SKM-1 (cell line): ENCODE measurements around the gene C2CD4C.
"Not testable (repeated sequence)": the region's sequence is repeated elsewhere in the genome, so short reads cannot be mapped to it uniquely, and the experiment has no call there.

Source experiments
- DNase-seq: peaks from one replicate; lab custom pipeline; 2025; ENCODE audit not compliant: unreplicated experiment; lab: John Stamatoyannopoulos, UW

C2CD4C gene

GRCh38 chr19:438416-438958, 29.5 kb upstream of the C2CD4C start:
- no peak for DNase-seq

GRCh38 chr19:437041-437440, 28.1 kb upstream of the C2CD4C start:
- DNase-seq, result no peak

DNA sequence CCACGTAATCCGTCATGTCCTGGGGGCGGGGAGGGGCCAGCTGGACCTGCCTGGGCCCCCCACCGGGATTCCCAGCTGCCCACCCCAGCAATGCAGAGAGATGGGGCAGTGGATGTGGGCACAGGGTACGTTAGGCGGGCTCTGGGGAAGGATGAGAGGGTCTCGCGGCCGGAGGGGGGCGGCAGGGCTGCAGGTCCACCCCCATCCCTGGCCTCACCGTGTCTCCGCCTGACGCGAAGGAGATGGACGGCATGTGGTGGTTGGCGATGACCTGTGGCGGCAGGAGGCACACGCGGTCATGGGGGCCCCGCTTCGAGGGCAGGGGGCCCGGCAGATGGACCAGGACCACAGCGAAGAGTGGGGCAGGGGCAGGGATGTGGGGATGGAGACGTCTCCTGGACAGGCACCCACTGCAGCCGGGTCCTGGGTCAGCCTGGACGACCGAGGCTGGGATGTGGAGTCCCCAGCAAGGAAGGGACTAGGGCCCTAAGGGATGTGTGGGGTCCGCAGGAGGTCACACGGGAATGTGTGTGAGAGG, 27.5 kb upstream of the C2CD4C start:
- DNase-seq, result no peak

DNA sequence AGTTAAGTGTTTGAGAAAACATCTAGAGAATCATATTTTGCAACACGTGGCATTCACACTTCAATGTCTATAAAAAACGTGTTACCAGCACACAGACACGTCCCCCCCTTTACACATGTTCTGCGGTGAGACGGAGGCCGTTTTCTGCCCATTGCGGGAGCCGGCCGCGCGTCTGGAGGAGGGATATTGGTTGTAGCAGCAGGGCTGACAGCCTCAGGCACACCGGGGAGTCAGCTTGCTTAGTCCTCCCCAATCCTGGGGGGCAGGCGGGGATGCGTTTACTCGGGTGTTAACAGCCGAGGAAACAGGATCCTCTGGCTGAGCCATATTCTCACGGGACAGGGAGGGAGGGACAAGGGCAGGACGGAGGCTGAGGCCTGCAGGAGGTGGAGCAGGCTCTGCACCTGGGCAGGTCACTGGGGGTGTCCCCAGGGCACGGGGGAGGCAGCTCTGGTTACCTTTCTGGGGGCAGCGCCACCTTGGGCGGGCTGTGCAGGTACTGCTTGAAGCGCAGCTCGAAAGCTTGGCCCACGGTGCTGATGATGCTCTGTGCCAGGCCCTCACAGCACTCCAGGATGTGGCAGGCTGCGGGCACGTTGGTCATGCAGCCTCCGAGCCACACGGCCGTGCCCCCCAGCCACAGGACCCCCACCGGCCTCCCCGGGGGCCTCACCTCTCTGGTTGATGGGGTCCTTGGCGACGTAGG, 26.9 kb upstream of the C2CD4C start:
- DNase-seq, result no peak

DNA sequence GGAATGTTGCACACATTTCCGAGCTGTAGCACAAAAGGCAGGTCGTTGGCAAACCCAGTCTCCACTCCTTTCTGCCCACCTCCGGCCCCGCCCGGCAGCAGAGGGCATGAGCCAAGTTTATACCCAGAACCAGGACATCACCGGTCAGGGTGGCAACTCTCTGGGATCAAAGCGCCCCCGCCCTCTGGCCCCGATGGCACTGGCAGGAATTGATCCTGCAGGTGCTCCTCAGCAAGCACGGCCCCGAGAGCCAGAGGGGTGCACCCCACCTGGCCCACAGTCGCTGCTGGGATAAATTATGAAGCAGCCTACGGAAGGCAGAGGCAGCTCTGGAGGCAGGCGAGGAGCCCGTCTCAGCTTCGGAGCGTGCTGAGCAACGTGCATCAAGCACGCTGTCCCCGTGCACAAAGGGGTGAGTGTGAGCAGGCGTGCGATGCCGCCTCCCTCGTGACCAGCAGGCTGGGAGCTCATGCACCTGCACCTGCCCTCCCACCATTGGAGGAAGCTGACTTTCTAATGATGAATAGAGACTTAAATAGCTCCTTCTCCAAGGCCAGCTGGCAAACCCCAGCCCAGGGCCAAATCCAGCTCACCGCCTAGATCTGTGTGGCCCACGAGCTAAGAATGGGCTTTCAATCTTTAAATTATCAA, 26.2 kb upstream of the C2CD4C start:
- no peak for DNase-seq

GRCh38 chr19:434152-434960, 25.4 kb upstream of the C2CD4C start:
- DNase-seq, result no peak

GRCh38 chr19:430701-431100, 21.8 kb upstream of the C2CD4C start:
- no peak for DNase-seq

GRCh38 chr19:428149-428548, 19.2 kb upstream of the C2CD4C start:
- no peak for DNase-seq

DNA sequence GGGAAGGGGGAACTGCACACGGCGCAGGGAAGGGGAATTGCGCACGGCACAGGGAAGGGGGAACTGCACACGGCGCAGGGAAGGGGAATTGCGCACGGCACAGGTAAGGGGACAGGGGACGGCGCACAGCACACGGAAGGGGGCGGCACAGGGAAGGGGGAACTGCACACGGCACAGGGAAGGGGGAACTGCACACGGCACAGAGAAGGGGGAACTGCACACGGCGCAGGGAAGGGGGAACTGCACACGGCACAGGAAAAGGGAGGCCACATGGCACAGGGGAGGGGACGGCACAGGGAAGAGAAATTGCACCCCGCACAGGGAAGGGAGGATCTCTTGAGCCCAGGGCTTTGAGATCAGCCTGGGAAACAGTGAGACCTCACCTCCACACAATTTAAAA, 18.7 kb upstream of the C2CD4C start:
- DNase-seq, result not testable (repeated sequence)

GRCh38 chr19:426725-427445, 17.9 kb upstream of the C2CD4C start:
- DNase-seq, result no peak

- no peak for DNase-seq
Observed at GRCh38 chr19:425056-425455, 16.1 kb upstream of the C2CD4C start.

GRCh38 chr19:424546-424945, 15.6 kb upstream of the C2CD4C start:
- no peak for DNase-seq

DNA sequence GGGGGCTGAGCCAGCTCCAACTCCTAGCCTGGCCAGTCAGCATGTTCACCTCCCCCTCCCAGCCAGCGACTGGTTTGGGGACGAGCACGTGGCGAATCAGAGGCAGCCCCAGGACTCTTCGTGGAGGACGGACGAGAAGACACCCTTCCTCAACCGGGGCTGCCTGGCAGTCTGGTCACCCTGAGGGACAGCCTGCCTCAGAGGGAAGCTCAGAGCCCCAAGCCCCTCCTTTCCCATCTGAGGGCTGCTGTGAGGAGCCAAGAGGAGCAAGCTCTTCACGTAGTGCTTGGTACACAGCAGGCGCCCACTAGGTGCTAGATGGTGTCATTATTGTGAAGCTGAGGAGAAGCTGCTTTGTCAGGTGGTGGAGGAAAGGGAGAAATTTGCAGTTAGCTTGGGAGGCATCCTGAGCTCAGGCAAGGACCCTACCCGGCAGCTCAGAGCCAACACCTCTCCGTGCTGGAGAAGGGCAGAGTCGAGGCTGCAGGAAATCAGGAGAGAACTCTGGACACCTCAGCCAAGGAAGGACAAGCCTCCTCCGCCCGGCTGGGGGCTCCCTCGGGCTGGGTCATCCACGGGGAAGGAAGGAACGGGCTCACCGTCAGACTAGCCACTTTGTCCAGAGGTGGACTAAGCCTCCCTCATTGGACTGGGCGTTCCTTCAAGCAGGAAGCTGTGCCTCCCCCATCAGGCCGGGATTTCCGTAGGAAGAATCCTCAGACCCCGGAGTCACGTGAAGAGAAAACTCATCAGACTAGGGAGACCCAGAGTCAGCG, 14.9 kb upstream of the C2CD4C start:
- no peak for DNase-seq

DNA sequence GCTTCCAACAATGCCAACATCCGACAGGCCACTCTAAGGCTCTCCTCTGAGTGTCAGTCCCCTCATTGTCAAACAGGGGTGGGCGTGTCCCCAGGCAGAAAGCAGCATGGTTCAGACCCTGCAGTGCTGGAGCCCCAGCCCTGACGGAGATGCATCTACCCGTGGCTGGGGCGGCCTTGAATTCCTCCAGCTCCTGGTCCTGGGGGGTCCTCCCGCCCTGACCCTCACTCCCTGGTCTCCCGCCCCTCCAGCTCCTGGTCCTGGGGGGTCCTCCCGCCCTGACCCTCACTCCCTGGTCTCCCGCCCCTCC, 13.9 kb upstream of the C2CD4C start:
- not testable (repeated sequence) for DNase-seq

- DNase-seq, result no peak
Observed at GRCh38 chr19:422213-422916, 13.4 kb upstream of the C2CD4C start.

DNA sequence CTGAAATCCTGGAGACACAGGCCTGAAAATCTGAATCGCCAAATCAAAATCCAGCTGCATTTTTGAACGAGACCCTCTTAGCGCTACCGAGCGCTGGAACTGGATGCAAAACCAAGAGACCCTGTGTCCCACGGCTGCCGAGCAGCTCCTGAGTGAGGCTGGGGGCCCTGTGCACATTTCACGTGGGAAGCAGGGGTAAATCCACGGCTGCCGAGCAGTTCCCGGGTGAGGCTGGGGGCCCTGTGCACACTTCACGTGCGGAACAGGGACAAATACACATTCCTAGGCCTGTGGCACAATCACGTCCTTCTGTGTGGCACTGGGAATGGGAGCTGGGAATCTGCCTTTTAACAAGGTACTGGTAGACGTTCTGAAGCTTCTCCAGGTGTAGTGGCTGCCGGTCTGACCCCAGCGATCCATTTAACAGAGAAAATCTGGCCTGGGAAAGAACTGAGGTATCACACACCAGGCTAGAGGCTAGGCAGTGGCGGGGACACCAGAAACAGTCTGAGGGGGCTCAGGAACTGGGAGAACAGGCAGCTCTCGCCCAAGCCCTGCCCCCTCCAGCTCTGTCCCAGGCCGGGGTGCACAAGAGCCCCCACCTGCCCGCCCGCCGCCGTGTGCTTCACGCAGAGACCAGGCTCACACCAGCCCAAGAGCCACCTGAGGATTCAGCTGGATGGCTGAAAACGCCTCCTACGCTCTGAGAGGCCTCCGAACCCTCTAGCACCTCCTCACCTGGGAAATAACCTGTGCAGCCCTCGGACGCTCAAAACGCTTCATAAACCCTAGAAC, 11.0 kb upstream of the C2CD4C start:
- no peak for DNase-seq

DNA sequence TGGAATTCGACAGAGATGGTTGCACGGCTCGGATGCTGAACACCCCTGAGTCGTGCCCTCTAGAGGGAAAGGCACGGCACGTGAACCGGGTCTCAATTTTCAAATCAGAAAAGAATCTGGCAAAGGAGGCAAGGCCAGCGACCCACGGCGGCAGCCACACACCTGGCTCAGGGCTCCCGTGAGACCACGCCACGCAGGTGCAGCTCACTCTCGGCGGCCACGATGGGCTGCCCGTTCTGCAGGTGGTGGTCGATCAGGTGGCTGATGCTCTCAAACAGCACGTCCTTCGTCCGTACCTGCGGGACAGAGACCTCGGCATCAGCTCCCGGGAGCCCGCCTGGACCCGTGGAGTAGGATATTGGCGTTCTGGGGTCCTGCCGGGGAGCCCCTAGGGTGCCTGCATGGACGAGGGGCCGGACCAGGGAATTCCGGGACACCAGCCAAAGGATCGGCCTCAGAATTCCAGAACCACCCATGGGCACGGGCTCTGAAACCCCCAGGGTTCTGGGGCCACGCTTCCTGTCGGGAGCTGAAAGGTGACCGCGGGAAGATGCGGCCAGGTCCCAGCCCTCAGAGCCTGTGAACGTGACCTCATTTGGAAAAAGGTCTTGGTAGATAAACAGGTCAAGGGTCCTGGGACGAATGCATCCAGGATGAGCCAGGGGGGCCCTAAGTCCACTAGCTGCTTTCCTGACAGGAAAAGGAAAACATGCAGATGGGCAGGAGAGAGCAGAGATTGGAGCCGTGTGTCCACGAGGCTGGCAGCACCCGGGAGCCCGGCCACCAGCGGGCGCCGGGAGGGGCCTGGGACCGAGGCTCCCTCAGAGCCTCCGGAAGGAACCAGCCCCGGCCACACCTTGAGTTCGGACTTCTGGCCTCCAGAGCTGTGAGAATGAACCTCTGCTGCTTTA, 10.1 kb upstream of the C2CD4C start:
- DNase-seq, result no peak

GRCh38 chr19:416416-416815, 7.5 kb upstream of the C2CD4C start:
- DNase-seq, result no peak
